Colonic mucosa (tissue), 4 donors: ENCODE measurements around the gene BCR. TPM values are rescaled to one million over a fixed set of nuclear protein-coding genes. Genes with fewer than 3 reads are reported as not detected.

Source experiments
- DNase-seq: peaks from one replicate; pipeline ENCODE4 v3.0.0-alpha.2; 2020
- H3K27ac ChIP-seq: fragments of 200-600 bp; one replicate; pipeline ENCODE4 v1.8.0; 2021
- H3K27me3 ChIP-seq: fragments of 200-600 bp; one replicate; pipeline ENCODE4 v1.8.0; 2021
- H3K36me3 ChIP-seq: fragments of 200-600 bp; one replicate; pipeline ENCODE4 v1.8.0; 2021
- H3K4me1 ChIP-seq: fragments of 200-600 bp; one replicate; pipeline ENCODE4 v1.8.0; 2021; ENCODE audit warnings: mild to moderate bottlenecking
- H3K4me3 ChIP-seq: fragments of 200-600 bp; one replicate; pipeline ENCODE4 v1.8.0; 2021
- H3K9ac ChIP-seq, 2 donors: one replicate each; pipeline ENCODE4 v1.7.0; 2013; ENCODE audit warnings: control low read depth in 2 of 2, low read depth in 2 of 2, low read length in 2 of 2
- H3K9me3 ChIP-seq: fragments of 200-600 bp; one replicate; pipeline ENCODE4 v1.8.0; 2021
- intact Hi-C: fragments of 100-400 bp; cut with DNase I; formaldehyde crosslinking; loops from one replicate; pipeline ENCODE4 v1.14.1; 2022
- total RNA-seq, 2 donors: library from RNA; stranded (reverse); fragmentation: NEBNext Ultra II Directional in 1 of 2; extraction: Animal tissue kit (Norgen Biotek cat#: 25700) in 1 of 2; gene quantifications; one replicate each; pipeline ENCODE4 v1.2.1, GENCODE V29; 2021
- TF ChIP-seq, protein P1 (sequence below): fragments of 200-600 bp; IDR thresholded peaks from one replicate; pipeline ENCODE4 v1.8.0; 2022; ENCODE audit warnings: antibody characterized with exemption, mild to moderate bottlenecking
- donor health status: healthy.
- donor health status: DM: no; HTN: no; CAD: no.
- donor health status: DM: no; HTN: no; CAD: no.

BCR gene
- total RNA-seq, 2 donors from 2014 or later, result 39.2 to 57.8 TPM

DNA sequence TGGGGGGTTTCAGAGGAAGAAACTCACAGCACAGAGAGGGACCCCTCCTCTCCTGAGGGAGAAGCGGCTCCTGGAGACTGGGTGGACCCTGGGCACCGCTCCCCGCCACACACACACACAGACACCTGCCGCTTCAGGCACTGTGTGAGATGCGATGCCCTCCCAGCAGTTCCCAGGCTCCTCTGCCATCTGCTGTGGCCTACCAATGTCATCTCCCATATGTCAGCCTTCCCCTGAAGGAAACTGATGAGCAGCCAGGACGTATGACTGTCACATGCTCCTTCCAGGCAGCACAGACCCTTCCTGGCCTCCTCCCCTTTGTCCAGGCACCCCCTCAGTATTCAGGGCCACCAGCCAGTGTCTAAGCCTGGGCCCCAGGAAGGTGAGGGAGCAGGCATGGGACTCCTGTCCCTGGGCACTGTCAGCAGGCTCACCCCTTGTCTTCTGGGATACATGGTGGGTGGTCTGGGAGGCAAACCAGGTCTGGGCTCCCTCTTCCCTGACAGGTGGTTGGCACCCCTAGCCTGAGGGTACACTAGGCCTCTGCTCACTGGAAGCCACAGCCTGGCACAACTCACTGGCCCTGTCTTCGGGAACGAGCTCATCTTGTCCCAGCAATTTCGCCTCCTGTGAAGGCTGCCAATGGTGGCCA, 11.8 kb upstream of the BCR start:
- DNase-seq, result no peak
- intact Hi-C loops, result no loop called here
- no peaks in the 10 kb centered on the region for H3K36me3 ChIP-seq
- no peak overlapping the region for H3K27ac ChIP-seq
- no peak overlapping the region for H3K9ac ChIP-seq
- TF ChIP-seq, protein P1, sequence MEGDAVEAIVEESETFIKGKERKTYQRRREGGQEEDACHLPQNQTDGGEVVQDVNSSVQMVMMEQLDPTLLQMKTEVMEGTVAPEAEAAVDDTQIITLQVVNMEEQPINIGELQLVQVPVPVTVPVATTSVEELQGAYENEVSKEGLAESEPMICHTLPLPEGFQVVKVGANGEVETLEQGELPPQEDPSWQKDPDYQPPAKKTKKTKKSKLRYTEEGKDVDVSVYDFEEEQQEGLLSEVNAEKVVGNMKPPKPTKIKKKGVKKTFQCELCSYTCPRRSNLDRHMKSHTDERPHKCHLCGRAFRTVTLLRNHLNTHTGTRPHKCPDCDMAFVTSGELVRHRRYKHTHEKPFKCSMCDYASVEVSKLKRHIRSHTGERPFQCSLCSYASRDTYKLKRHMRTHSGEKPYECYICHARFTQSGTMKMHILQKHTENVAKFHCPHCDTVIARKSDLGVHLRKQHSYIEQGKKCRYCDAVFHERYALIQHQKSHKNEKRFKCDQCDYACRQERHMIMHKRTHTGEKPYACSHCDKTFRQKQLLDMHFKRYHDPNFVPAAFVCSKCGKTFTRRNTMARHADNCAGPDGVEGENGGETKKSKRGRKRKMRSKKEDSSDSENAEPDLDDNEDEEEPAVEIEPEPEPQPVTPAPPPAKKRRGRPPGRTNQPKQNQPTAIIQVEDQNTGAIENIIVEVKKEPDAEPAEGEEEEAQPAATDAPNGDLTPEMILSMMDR, result no peak
- no peaks in the 10 kb centered on the region for H3K9me3 ChIP-seq
- no peak overlapping the region for H3K4me3 ChIP-seq
- no peaks in the 10 kb centered on the region for H3K4me1 ChIP-seq
- no peaks in the 10 kb centered on the region for H3K27me3 ChIP-seq

DNA sequence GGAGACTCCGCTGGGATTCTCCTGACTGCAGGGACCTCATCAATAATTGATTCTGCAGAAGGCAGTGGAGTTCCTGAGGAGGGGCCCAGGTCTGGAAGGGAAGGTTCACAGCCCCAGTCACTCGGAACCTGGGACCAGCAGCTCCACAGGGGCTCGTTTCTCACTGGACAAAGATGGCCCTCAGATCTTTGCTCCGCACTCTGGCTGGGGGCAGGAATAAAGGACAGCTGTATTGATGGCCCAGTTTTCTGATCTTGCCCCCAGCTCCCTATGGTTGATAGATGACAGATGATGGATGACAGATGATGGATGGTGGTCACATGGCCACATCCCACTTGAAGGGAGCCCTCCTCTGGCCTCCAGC, 11.3 kb upstream of the BCR start:
- H3K9ac ChIP-seq, result no peak overlapping the region
- no peaks in the 10 kb centered on the region for H3K36me3 ChIP-seq
- no peaks in the 10 kb centered on the region for H3K9me3 ChIP-seq
- no peaks in the 10 kb centered on the region for H3K27me3 ChIP-seq
- TF ChIP-seq, protein P1, result no peak
- intact Hi-C loops, result no loop called here
- peaks cover under 1% of the 10 kb centered on the region for H3K4me1 ChIP-seq
- no peak overlapping the region for H3K27ac ChIP-seq
- no peak for DNase-seq
- H3K4me3 ChIP-seq, result no peak overlapping the region

DNA sequence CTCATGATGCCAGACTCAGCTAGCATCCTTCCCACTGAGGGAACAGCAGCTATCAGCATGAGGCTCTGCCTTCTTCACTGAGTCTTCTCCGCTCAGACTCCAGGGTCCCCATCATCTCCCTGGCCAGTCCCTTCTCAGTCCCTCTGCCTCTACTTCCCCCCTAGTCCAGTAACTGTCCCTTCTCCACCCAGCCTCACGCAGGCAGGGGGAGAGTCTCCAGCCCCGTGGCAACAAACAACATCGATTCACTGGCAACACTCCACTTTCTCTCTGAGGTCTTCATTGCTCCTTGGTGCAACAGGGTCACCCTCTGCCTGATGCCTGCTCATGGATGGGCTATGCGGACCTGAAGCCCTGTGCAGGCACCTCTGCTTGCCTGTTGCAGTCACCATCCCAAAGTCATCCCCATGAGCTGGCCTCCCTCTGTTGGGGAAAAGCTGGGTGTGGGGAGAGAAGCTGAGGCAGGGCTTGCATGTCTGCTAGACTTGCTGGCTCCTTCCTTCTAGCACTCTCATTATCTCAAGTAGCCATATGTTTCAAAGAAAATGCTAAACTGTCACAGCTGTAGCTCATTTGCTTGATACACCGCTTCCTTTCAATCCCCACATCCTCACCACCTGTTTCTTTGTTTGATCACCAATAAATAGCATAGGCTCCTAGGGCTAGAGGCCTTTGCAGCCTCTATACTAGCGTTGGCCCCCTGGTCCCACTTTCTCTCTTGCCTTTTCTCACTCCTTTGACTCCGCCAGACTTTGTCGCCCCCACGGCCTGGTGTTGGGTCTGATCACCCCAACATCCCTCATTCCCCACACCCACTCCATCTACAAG, 4.3 kb upstream of the BCR start:
- Histone ChIP-seq H3K36me3 (no peaks in the 10 kb centered on the region), H3K9ac (no peak overlapping the region), H3K27ac (no peak overlapping the region), H3K4me3 (no peak overlapping the region), H3K4me1 (peaks cover 8% of the 10 kb centered on the region), H3K27me3 (no peaks in the 10 kb centered on the region), H3K9me3 (no peaks in the 10 kb centered on the region)
- intact Hi-C loops, result no loop called here
- no peak for DNase-seq
- TF ChIP-seq, protein P1, result no peak

DNA sequence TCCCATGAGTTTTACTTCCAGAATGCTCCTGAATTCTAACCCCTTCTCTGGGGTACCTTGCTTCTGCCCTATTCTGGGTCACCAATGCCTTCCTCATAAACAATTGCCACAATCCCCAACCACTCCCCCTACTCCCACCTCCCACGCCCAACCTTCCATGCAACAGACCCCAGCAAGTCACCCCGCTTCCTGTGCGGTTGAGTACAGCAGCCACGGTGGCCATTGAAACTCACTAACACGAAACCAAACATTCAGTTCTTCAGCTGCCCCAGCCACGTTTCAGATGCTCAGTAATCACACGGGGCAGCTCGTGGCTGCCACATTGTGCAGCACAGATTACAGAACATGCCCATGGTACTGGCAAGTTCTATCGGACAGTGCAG, 3.7 kb upstream of the BCR start:
- intact Hi-C loops, result no loop called here
- Histone ChIP-seq H3K4me1 (peaks cover 11% of the 10 kb centered on the region), H3K27ac (no peak overlapping the region)

DNA sequence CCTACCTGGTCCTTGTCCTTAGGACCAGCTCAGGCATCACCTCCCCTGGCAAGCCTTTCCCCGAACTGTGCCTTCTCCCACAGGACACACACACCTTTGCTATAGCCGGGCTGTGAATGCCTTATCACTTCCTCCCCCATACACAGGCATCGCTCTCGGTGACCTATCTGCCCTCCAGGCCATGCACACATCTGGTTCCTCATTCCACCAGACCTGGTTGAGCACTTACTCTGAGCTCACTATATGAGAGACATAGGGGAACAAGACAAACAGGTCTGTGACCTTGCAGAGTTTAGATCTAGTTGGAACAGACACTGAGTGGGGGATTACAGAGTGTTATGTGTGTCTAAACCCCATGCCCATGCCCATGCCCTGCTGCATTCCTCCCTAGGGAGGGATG, 3.1 kb upstream of the BCR start:
- H3K4me1 ChIP-seq, result peaks cover 12% of the 10 kb centered on the region
- no peak overlapping the region for H3K9ac ChIP-seq
- intact Hi-C loops, result no loop called here
- H3K9me3 ChIP-seq, result no peaks in the 10 kb centered on the region
- DNase-seq, result no peak
- H3K36me3 ChIP-seq, result no peaks in the 10 kb centered on the region
- H3K27me3 ChIP-seq, result no peaks in the 10 kb centered on the region
- H3K27ac ChIP-seq, result no peak overlapping the region
- TF ChIP-seq, protein P1, result no peak
- no peak overlapping the region for H3K4me3 ChIP-seq

More for the DNA sequence above, 3.7 kb upstream of the BCR start:
- no peaks in the 10 kb centered on the region for H3K9me3 ChIP-seq
- H3K27me3 ChIP-seq, result no peaks in the 10 kb centered on the region
- no peaks in the 10 kb centered on the region for H3K36me3 ChIP-seq
- no peak overlapping the region for H3K9ac ChIP-seq
- TF ChIP-seq, protein P1, result no peak
- no peak overlapping the region for H3K4me3 ChIP-seq
- no peak for DNase-seq
